NCI-H82 treated with DMSO at 0.1 percent for 48 hours (cell line): Measurements from ENCODE around the gene HSPA4L.

Experiments
- DNase-seq: peaks from one replicate; lab custom pipeline; 2025; ENCODE audit not compliant: unreplicated experiment; lab: John Stamatoyannopoulos, UW

The HSPA4L gene

DNA sequence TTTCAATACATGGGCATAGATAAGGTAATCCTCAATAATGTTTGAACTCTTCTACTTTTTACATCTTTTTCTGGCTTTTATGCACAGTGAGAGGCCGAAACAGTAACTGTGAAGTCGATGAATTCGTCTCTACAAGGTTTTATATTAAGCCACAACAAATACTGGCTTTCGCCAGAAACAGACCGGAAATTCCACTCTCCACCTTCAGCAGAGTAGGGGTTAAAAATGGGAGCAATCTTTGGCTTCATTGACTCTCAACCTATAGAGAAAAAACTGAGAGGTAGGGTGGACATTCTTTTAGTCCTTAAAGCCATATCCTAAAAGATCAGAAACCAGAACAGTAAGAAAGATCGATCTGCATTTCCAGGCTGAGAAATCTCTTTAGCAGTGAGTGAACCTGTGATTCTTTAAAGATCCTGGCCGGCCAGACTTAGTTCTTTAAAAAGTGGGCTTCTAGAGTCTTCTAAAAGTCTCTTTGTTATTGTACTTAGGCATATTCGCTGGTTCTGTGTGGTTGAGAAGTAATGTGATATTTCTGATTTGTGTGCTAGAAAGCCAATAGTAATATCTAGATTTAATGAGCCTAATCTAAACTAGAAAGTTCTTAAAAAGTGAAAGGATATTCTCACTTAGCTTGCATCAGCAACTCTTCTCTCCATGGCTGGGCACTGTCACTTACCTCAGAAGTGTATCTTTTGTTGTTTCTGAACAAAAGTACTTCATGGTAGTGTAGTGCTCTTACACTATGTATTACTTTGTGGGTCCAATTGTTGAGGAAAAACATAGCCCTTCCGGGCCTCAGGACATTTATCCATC lies 2.0 kb downstream of the HSPA4L start:
- no peak for DNase-seq

DNA sequence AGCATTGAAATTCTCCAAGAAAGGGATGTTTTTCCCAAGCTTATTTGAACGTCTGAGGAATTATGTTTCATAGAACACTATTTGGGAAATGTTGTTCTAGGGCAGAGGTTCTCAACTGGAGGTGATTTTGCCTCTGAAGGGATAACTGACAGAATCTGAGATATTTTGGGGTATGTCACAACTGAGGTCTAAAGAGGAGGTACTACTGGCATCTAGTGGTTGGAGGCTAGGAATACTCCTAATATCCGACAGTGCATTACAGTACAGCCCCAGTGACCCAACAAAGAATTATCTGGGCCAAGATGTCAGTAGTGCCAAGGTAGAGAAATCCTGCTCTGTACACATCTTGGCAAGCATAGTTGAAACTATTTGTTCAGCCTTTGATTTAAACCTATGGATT lies 6.4 kb downstream of the HSPA4L start:
- DNase-seq: no peak

DNA sequence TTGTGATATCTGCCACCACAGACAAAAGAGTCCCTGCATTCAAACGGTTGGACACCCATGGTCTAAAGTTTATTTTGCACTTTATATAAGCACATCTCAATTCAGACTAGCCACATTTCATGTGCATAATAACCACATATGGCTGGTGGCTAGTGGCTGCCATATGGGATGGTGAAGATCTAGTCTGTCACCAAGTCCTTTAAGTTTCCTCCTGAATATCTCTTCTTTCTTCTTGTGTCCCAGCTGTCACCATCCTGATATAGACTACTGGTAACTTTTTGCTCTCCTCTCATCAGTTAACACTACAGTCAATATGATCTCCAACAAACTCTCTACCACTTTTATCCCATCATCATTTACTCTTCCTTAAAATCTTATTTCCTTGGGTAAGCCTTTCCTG lies 9.3 kb downstream of the HSPA4L start:
- no peak for DNase-seq

DNA sequence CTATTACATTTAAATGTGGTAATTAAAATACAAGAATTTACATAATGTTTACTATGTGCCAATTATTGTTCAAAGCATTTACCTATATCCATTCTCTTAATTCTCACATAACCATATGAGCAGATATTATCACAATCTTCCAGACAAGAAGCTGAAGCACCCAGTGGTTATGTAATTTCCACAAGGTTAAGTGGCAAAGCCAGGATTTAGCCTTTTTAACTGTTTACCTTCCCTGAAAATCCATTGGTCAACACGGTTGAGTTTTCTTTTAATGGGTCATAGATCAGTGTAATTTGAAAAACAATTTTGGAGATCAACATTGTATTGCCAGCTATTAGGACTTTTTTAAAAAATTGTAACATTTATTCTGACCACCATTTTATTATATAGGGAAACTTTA lies 11.4 kb downstream of the HSPA4L start:
- no peak for DNase-seq

DNA sequence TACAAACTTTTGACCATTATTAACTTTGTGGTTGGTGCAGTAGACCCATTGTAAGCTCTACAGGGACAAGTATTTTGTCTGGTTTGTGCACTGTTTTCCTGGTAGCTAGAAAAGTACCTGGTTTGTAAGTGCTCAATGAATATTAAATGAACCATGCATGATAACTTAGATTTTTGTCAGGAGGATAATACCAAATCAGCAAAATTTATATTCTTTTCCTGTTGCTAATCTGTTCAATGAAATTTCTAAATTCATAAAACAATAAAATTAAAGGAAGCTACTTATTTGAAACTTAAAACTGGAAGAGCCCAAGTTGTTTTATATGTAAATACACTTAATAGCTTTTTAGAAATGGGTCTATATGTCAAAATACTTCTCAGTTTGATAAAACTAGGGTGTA lies 17.6 kb downstream of the HSPA4L start:
- DNase-seq: no peak

DNA sequence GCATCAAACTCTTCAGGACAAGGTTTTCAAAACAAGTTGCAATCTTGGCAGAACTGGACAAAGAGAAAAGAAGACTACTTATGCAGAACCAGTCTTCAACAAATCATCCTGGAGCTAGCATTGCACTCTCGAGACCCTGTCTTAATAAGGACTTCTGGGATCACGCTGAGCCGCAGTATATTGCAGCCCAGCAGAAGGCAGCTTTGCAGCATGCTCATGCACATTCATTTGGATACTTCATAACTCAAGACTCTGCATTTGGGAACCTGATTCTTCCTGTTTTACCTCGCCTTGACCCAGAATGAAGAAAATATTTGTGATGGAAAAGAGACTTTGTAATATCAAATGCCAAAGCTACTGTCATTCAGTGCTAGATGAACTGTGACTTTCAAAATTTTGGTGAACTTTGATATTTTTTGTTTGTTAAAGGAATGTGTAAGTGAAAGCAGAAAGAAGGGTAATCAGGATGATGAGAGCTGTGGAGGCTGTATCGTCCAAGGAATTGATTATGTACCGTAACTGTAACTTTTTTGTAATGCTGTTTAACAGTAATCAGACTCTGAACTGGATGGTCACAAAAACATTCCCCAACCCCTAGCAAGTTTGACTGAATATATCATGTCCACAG lies 27.2 kb downstream of the HSPA4L start:
- no peak for DNase-seq

DNA sequence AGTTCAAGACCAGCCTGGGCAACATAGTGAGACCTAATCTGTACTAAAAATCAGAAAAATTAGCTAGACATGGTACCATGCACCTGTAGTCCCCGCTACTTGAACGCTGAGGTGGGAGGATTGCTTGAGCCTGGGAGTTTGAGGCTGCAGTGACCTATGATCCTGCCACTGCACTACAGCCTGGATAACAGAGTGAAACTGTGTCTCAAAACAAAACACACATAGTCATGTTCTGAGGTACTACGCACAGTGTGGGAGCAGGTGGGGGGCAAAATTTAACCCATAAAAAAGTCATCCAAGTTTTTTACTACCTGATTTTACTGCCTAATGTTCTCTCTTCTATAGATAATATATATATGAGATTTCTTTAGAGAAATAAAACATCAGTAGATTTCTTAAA lies 28.4 kb downstream of the HSPA4L start:
- DNase-seq: no peak

DNA sequence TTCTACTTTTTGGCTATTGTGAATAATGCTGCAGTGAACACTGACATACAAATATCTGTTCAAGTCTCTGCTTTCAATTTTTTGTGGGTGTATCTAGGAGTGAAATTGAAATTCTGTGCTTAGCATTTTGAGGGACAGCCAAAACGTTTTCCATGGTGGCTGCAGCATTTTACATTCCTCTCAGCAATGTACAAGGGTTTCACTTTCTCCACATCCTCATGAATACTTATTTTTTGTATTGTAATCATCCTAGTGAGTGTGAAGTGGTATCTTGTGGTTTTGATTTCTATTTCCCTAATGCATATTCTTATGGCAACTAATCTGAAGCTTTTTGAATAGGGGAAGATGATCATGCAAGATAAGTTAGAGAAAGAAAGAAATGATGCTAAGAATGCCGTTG lies 40.3 kb downstream of the HSPA4L start:
- DNase-seq: no peak

DNA sequence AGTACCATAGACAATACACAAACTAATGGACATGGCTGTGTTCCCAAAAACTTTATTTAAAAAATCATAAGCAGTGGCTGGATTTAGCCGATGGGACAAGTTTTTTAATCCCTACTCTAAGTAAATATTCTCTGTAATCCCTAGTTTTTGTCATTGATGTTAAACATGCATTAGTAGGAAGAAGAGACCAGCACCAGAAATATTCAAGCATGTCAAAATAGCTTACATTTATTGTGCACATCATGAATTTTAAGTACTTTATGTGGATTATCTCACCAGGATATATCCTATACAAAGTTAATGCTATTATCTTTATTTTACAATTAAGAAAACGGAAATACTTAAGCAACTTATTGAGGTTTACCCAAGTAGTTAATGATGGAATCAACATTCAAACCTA lies 46.0 kb downstream of the HSPA4L start:
- DNase-seq: no peak

DNA sequence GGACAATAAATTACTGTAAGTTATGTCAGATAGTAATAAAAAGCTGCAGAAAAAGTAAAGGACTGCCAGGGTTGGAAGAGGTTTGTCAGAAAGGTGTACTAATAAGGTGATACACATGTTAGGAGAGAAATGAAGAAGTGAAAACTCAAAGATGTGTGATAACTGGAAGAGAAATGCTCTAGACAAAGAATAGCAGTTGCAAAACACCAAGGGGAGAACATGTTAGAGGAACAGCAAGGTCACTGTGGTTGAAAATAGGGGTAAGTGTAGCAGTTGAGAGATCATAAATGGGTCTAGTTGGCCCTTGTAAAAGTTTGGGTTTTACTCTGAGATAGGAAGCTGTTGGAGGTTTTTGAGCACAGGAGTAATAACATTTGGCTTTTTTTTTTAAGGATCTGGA lies 46.9 kb downstream of the HSPA4L start:
- DNase-seq: no peak

DNA sequence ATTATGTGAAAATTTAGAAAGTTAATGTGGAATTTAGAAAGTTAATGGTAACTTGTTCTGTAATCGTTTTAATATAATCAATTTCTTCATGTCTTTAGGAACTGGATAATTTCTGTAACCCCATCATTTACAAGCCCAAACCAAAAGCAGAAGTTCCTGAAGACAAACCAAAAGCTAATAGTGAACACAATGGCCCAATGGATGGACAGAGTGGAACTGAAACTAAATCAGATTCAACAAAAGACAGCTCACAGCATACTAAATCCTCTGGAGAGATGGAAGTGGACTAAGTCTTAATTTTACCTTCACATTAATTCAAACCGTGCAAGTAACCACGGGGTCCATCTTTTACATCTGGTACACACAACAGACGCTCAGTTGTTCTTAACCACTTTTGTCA lies 50.5 kb downstream of the HSPA4L start:
- no peak for DNase-seq

DNA sequence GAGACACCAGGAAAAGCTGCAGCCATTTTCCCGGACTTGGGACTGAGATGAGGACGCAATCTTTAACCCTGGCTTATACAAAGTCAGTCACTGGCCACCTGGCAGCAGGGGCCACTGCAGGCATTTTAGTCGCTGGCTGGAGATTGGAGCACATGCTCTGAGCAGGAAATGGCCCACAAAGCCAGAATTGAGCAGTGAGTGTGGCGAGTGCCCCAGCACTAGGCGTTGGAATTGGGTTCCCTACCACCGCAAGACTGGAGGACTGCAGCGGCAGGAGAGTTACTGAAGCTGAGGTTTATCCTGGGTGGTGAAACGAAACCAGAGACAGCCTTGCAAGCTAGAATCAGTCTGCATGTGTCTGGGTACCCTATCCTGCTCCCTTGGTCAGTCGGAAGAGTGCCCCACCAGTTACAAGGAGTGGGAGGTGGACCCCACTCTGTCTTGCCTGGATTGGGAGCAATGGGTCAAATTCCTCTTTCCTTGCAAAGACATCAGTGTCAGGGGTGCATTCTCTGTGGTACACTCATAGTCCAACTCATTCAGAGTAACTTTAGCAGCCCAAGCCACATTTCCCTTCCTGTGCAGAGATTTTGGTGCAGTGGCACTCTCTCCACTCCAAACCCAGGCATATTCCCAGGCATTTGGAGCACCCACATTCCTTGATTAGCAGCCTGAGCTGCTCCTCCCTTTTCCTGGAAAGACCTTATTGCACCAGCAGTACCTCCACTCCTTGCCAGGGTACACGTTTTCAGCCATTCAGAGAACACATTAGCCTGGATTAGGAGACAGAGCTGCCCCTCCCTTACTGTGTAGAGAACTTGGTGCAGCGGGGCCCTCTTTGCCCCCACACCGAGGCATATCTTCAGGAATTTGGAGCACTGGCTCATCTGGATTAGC lies 61.8 kb downstream of the HSPA4L start:
- no peak for DNase-seq

DNA sequence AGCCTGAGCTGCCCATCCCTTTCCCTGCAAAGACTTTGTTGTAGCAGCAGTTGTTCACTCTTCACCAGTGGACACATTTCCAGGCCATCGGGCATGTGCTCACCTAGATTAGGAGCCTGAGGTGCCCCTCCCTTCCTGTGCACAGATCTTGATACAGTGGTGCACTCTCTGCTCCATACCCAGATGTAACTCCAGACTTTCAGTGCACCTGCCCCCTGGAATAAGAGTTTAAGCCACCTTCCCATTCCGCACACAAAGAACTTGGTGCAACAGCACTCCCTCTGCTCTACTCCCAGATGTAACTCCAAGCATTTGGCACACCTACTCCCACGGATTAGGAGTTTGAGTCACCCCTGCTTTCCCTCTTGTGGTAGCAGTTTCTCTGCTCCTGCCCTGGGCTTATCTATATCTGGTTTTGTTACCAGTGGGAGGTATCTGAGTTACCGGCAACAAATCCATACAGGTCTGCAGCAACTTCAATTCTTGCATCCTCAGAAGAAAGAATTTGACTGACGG lies 62.5 kb downstream of the HSPA4L start:
- no peak for DNase-seq

DNA sequence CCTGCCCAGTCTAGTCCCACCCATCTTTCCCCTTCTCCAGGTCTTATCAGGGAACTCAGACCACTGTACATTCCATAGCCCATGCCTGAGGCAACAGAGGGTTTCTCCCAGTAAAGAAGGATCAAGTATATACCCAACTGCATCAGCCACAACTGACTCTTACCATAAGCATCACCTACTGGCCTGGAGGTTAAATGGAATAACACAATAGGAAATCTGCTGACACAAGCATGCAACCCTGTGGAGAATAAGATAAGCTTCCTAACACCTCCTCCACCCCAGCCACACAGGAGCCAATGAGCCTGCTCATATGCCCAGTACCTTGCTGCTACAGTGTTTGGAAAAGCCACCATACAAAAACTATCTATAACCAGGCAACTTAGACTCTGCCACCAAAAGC lies 63.9 kb downstream of the HSPA4L start:
- DNase-seq: no peak

DNA sequence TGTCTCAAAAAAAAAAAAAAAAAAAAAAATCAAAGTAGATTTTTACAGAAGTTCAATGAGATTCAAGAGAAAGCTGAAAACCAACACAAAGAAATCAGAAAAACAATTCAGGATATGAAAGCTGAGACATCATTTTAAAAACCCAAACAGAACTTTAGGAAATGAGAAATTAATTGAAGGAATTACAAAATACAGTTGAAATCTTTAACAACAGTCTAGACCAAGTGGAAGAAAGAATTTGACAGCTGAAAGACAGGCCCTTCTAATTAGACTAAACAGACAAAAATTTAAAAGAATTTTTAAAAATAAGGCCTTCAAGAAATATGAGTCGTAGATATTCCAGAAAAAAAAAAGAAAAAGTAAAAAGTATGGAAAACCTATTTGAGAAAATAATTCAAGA lies 64.6 kb downstream of the HSPA4L start:
- no peak for DNase-seq

DNA sequence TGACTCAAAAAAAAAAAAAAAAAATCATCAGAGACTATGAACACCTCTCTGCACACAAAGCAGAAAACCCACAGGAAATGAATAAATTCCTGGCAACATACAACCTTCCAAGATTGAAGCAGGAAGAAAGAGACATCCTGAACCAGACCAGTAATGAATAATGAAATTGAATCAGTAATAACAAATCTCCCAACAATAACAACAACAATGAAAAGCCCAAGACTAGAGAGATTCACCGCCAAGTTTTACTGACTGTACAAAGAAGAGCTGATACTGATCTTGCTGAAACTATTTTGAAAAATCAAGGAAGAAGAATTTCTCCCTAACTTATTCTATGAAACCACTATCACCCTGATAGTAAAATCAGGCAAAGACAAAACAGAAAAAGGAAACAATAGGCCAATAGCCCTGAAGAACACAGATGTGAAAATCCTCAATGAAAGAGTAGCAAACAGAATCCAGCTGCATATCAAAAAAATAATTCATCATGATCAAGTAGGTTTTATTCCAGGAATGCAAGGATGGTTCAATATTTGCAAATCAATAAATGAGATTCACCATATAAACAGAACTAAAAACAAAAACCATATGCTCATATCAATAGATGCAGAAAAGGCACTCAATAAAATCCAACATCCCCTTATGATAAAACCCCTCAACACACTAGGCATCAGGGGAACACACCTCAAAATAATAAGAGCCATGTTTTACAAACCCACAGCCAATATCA lies 67.5 kb downstream of the HSPA4L start:
- no peak for DNase-seq

DNA sequence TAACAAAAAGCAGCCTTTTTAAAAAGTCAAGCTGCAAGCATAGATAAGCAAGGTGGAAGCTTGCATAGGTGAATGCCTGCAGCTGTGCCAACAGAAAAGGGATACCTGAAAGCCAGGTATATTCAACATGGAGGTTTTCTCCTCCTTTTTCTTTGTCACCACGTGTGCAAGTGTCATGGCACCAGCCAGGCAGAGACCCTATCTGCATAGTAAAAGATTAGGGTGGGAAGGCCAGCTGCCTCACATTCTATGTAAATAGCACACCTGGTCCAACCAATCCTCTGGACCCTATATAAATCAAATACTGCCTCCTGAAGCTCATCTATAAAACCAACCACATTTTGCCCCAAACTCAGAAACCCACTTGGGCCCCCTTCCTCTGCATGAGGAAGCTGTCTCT lies 70.5 kb downstream of the HSPA4L start:
- DNase-seq: no peak

DNA sequence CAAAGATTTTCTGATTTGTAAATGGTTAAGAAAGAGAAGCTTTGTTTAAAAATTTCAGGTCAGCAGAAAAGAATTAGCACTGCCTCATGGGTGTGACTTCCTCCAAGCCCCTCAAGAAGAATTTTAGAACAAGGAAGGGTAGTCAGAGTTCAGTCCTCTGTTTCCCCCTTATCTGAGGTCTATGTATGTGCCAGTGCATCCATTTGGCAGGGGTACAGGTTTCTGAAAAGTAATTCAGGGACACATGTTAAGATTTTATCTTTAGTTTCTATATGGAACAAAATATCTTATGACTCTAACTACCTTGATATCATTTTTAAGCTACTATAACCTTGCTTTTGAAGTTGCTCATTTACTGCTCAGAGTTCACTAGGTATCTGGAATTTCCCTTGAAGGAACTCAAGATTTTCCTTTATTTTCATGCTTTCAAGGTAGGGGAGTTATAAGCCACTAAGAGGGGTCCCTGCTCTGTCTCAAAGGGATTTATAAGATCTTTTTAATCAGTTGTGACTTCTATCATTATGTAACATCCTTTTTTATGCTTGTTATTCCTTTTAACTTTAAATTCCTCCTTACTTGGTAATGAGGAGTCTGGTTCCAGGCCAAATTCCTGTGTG lies 74.2 kb downstream of the HSPA4L start:
- no peak for DNase-seq

DNA sequence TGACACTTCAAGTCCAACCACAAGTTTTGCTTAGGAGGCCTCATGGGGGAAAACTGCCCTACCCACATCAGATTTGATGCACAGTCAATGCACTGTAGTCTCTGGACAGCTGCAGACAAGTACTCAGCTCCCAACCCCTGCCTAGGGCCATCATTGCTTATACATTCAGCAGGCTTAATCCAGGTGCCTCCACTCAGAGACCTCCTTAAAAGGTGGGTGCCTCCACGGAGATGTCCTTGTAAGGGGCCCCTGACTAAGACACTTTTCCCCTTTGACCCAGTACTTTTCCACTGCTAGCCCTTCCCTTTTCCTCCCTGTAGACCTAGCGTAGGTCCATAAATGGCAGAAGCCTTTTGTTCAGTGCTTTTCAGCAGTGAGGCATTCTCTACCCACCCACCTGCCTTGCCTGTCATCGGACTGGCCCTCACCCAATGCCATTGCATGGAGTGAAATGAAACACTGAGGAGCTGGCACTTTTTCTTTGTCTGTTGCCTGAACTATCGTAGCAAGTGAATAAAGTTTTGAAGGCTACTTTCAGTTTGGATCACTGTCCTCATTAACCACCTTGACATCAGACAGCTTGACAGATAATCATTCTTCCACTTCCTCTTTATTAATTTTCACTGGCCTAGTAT lies 74.8 kb downstream of the HSPA4L start:
- no peak for DNase-seq

DNA sequence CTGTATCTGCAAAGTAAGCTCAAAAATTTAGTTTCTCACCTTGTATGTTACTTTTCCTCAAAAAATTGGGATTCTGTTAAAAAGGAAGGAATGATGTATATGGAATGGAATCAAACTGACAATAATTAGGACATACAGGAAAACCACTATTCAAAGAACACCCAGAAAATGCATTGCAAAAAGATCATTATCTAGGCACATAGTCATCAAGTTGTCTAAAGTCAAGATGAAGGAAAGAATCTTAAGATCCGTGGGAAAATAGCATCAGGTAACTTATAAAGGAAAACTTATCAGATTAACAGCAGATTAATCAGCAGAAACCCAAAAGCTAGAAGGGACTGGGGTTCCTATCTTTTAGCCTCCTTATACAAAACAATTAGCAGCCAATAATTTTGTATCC lies 75.5 kb downstream of the HSPA4L start:
- no peak for DNase-seq
